Measurements from ENCODE around the gene FAM184B.

Gene FAM184B

DNA sequence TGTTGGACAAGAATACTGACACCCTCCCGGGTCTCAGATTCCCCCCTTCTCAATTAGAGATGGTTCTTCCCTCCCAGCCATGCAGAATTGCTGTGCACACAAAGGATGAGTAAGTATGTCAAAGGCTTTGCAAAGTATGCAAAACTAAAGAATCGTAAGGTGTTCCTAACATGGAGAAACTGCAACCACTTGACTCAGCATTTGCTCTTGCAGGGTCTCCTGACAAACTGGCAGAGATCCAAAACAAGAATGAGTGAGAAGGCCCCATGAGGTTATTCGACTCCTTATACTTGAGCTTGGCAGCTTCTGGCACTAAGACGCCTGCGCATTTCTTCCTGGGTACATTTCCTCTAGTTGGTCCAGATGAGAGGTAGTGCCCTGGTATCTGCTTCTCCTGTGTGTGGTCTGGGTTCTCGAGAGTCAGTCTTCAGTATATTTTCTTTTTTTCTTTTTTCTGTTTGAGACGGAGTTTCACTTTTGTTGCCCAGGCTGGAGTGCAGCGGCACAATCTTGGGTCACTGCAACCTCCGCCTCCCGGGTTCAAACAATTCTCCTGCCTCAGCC, 8.2 kb downstream of the FAM184B start:
- DNase-seq (ENCODE audit: low read depth in 2 of 2) = no peak

DNA sequence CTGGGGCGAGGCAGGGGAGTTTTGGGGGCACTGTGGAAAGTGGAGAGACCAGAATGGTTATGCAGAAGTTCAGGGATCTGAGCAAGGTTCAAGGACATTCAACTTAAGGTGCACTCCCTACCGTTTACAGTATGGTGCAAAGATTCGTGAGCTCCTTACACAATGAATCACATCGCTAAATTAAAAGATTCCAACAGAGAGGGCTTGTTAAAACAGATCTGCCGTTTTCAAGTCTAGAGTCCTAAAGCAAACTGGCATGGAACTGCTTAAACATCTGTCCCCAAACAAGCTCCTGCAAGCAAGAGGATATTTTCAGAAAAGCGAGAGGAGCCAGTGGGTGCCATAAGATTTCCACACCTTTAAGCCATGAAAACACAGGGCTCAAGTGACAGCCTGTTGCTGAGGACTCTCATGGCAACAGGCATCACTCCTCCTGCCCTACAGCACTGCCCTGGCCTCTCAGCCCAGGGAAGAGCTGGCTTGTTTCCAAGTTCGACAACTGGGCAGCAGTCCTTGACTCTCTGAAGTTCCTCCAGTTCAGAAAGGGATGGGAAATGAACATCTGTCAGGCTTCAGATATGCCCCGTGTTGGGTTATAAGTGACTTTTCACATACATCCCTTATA, 10.0 kb downstream of the FAM184B start:
- DNase-seq (ENCODE audit: low read depth in 2 of 2) = no peak

DNA sequence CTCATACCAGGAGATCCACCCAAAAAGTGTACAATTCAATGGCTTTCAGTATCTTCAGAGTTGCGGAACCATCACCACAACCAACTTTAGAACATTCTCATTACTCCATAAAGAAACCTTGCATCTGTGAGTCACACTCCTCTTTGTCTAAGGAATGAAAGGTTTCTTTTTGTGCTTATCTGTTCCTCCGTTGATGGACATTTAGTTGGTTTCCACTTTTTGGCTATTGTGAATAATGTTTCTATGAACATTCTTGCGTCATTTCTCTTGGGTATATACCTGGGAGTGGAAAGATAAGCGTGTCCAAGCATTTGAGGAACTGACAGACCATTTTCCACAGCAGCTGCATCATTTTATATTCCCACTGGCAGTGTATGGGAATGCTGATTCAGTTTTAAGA, 10.6 kb downstream of the FAM184B start:
- DNase-seq (ENCODE audit: low read depth in 2 of 2) = no peak

DNA sequence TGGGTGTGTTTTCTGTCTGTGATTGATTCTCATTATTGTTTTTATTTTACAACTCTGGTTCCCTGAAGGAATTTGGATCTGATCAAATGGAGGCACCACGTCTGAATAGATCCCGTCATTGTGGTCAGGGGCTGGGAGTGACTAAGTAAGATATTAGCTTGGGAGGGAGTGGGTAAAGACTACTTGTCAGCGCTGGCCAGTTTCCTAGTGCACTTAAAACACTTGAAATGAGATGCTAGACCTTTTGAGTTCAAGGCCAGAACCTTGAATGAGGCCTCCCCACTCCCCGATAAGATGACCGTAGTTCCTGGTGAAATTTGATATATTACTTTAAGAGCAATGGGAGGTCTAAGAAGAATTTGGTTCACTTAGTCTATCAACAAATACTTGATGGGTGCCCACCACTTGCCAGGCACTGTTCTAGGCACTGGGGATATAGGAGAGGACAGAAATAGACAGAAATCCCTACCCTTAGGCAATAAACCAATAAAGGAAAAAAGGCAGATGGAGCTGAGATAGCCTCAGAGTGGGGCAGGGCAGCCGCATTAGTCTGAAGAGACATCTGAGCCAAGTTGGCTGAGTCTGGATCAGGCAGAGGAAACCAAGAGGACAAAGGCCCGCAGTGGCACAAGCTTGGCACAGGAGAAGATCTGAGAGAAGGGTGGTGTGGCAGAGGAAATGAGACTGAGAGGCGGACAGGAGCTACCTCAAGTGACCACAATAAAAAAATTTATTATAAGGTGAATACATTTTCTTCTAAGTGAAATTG, 11.8 kb downstream of the FAM184B start:
- no peak for DNase-seq (ENCODE audit: low read depth in 2 of 2)

DNA sequence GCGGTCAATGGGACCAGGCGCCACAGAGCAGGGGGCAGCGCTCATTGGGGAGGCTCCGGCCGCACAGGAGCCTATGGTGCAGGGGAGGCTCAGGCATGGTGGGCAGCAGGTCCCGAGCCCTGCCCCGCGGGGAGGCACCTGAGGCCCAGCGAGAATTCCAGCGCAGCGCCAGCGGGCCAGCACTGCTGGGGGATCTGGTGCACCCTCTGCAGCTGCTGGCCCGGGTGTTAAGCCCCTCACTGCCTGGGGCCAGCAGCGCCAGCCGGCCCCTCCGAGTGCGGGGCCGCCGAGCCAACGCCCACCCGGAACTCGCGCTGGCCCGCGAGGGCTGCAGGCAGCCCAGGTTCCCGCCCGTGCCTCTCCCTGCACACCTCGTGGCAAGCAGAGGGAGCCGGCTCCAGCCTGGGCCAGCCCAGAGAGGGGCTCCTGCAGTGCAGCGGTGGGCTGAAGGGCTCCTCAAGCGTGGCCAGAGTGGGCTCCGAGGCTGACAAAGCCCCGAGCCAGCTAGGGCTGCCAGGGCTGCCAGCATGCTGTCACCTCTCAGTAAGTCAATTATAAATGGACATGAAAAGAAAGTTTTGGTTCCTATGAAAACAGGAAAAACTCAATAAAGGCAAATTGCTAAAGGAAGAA, 14.5 kb downstream of the FAM184B start:
- DNase-seq (ENCODE audit: low read depth in 2 of 2) = no peak

DNA sequence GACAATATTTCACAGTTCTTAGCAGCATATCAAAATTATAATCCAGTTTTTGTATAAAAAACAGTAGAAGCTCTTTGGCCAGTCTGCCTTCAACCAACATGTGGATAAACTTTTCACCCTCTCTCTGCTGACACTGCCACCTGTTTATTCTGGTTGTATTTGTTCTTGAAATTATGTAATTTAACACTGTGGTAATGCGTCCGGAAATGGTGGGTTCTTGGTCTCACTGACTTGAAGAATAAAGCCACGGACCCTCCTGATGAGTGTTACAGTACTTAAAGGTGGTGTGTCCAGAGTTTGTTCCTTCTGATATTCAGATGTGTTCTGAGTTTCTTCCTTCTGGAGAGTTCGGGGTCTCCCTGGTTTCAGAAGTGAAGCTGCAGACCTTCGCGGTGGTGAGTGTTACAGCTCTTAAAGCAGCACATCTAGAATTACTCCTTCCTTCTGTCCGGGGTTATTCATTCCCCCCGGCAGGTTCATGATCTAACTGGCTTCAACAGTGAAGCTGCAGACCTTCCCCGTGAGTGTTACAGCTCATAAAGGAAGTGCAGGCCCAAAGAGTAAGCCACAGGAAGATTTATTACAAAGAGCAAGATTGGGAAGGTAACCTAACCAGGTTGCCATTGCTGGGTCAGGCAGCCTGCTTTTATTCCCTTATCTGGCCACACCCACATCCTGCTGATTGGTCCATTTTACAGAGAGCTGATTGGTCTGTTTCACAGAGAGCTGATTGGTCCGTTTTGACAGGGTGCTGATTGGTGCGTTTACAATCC, 15.7 kb downstream of the FAM184B start:
- no peak for DNase-seq (ENCODE audit: low read depth in 2 of 2)

DNA sequence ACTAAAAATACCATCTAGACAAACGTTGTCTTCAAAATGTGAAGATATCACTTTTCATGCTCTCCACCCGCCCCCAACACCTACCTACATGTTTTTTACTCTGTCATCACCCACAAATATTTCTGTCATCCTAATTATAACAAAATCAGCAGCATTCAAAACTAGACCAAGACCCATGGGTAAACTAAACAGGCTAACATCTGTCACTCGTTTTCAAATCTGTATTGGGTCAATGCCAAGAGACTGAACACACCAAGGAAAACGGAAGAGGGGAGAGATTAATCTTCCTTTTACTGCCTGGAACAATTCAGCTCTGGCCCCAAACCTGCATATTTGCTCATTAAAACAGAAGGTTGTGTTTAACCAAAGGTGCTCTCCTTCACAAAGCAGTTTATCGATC, 17.5 kb downstream of the FAM184B start:
- no peak for DNase-seq (ENCODE audit: low read depth in 2 of 2)

DNA sequence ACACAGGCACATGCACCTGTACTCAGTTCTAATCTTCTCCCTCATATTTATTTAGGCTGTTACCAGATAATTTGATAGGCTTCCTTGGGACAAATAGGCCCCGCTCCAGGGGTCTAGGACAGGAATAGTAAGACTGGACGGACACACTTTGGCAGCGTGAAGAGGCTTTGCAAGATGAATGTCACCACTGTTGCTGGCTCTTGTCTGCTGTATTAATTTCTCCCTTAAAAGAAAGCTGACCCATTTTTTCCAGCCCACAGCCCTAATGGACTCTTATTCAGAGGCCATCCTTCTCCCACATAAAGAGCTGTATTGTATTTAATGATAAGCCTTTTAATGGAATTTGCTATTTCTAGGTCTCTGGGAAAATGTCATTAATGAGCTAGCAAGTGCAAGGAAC, 18.0 kb downstream of the FAM184B start:
- no peak for DNase-seq (ENCODE audit: low read depth in 2 of 2)

DNA sequence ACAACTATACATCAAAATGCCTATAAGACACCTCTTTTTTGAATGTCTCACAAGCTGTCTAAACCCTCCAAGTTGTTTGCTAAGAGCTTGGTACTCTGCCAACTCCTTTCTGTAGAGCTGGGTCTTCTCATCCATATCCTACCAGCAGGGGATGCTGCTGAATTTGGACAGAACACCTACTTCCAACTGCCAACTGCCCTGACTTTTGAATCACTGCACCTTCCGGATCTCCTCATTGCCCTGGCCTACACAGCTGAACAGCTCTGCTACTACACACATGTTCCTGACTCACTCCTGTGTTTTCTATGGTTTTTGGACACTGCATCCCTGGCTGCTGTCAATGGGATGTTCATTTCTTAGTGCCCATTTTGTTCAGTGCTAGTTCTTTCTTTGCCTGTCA, 18.7 kb downstream of the FAM184B start:
- no peak for DNase-seq (ENCODE audit: low read depth in 2 of 2)

DNA sequence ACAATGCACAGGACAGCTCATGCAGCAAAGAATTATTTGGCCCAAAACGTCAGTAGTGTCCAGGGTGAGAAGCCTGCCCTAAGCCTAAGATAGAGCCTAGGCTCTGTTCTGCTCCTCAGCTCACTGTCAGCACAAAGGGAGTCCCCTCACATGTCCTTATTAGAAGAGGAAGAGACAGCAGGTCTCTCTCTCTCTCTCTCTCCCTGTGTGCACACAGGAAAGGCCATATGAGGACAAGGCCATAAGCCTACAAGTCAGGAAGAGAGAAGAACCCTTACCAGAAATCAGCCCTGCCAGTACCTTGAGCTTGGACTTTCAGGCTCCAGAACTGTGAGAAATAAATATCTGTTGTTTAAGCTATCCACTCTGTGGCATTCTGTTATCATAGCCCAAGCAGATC, 20.4 kb downstream of the FAM184B start:
- DNase-seq (ENCODE audit: low read depth in 2 of 2) = no peak

DNA sequence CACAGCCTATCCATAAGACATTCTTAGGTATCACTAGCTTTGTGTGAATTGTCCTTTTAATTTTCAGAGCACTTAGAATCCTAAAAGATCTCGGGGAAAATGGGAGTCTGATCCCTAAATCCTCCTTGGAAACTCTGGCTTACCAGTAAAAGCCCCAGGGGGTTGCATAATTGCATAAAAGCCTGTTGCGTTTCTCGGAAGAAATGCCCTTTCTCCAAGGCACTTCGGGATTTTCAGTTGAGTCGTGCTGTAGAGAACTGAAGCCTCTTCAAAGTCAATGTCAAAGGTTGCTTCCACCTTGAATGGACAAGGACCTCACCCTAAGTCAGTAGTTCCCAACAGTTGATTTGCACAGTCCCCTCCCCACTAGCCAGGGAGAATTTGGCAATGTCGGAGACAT, 20.8 kb downstream of the FAM184B start:
- no peak for DNase-seq (ENCODE audit: low read depth in 2 of 2)

DNA sequence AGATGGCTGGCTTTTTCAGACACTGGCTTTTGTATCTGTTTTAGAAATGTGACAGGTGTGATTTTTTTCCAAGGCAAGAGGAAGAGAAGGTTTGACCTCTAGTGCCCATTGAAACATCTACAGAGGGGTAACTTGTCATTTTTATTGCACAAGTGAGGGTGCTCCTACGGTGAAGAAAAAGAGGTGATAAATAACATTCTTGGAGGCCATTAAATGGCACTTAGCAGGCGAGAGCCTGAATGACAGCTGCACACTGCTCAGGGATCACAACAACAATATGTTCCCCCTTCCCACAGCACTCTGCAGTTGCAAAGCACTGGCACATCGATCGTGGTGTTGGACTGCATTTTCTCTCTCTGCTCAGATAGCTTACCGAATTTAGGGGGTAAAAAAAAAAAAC, 22.9 kb downstream of the FAM184B start:
- DNase-seq (ENCODE audit: low read depth in 2 of 2) = no peak

DNA sequence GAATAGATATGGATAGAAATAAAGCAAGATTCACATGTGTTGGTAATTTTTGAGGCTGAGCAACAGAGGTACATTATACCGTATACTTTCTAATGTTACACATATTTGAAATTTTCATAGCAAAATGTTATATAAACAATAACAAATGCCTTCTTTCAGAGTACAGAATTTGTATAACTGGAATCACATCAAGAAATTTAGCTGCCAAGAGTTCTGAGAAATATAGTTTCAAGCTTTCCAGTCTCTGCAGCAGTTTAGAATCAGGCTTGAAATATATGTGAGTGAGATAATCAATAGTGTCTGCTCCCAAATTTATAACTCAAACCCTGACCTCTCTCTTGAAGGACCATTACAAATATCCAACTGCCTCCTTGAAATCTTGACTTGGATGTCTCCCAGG, 23.8 kb downstream of the FAM184B start:
- DNase-seq (ENCODE audit: low read depth in 2 of 2) = no peak

DNA sequence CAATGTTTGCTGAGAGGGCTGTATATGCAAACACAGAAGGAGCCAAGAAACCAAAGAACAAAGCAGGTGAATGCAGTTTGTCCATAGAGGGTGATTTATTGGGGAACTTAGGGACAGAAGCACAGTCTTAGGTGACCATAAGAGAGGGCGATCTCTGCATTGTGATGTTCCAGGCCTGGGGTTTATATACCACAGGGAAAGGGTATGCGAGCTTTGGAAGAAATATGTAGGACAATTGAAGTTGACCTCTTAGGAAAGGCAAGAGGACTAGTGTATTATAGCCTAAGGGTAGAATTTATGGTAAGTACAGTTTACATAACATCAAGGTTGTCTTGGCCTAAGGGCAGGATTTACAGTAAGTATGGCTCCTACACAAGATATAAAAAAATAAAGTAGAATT, 27.8 kb downstream of the FAM184B start:
- no peak for DNase-seq (ENCODE audit: low read depth in 2 of 2)

DNA sequence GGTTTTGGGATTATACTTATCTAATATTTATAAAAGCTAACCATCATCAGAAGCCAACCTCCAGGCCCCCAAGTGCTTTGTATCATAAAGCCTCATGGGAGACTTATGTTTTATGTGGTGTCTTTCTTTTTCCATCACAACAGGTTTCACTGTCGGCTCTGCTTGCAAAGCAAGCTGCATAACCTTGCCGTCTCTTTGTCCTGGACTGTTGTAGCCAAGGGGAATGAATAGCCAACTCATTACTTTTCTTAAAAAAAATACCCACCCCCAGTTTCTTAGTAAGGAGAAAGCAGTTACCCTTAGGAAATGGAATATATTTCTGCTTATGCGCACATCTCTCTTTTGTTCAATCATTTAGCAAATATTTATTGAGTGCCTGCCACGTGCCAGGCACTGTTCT, 40.7 kb downstream of the FAM184B start:
- DNase-seq (ENCODE audit: low read depth in 2 of 2) = no peak

DNA sequence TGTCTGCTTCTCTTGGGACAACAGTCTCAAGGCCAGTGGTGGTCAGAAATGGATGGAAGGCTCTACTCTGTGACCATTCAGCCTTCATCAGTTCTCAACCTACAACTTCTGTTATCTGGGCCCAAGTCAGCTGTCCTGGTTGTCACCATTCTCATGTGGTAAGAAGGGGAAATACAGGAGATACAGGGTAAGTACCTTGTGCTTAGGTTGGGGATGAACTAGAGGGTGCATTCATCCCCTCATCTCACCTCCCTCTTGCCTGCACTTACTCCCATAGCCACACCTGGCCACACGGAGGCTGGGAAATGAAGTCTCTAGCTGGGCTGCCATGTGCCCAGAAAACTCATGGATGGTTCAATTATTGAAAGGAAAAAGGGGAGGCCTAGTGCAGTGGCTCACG, 44.9 kb downstream of the FAM184B start:
- DNase-seq (ENCODE audit: low read depth in 2 of 2) = no peak

DNA sequence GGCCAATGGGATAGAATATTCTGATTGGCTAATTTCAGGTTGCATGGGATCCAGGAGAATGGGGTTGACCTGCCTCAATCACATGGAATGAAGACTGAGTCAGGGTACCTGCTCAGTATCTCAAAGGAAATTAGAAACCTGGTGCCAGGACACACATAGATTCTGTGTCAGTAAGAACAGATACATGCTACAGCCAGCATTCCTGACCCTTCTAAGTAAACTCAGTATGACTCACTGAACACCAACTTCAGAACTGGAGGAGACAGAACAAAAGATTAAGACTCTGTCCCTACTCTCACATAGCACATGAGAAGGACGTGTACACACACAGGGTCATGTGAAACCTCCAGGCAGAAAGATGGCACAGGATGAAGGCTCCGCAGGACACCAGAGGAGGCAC, 54.5 kb downstream of the FAM184B start:
- no peak for DNase-seq (ENCODE audit: low read depth in 2 of 2)

DNA sequence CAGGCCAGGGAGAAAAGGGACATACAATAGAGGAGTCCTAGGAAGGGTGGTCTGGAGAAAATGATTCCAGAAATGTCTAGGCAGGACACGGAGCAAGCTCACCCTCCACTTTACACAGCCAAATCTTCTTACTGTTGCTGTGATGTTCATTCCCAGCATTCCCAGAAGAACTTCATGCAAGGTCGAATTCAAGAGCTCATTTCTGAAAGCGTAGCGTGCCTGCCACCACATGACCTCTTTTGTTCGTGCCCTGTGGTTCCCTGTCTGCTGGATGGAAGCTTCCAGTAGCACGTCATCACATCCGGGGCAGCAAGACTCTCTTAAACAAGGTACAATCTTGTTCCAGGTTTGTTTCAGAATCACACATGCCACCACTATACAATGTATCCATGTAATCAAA, 57.8 kb downstream of the FAM184B start:
- DNase-seq (ENCODE audit: low read depth in 2 of 2) = no peak

DNA sequence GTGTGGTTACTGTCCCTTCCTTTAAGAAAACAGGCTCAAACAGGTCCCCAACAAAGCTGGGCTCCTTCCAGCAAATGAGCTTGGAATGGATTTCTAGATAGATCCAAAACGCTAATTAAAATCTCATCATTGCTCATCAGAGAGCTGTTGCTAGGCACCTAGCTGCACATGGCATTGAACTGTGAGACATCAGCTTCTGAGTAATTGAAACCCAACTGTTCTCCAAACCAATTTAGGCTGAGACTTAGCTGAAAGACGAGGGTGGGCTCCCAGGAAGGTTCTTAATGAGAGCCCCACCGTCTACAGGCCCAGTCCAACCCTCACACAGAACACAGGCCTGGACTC, 59.1 kb downstream of the FAM184B start:
- DNase-seq (ENCODE audit: low read depth in 2 of 2) = no peak

DNA sequence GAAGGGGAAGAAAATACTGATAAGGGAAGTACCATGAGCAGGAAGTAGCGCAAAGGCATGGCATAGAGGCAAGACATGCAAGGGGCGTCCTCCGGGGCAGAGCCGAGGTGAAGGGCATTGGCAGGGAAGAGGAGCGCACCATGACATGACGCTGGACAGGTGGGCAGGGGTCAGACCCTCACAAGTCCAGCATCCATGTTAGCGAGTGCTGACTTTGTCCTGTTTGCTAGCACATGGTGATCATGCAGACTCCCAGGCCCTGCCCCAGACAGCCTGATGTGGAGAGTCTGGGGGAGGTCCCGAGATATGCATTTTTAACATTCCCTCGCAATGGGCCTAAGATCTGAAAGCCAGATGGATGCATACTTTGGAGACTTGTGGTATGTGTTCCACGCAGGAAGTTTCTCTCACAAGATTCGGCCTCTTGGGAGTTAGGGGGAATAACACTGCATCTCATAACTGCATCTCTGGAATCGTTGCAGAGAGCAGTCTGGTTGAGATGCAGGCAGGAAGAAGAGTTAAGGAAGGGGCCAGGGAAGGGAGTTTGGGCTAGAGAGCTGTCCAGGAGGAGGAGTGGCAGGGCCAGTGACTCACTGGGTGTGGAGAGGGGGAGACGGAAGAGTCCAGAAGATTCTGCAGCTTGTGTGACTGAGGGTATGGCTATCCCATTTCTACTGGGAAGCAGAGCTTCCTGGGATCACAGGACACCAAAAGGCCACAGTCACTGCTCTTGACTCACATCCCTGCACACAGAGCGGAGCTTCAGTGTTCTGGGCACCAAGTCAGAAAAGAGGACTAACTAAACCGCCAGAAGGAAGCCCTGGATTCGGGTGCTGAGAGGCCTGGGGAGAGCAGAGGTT, 59.7 kb downstream of the FAM184B start:
- no peak for DNase-seq (ENCODE audit: low read depth in 2 of 2)

DNA sequence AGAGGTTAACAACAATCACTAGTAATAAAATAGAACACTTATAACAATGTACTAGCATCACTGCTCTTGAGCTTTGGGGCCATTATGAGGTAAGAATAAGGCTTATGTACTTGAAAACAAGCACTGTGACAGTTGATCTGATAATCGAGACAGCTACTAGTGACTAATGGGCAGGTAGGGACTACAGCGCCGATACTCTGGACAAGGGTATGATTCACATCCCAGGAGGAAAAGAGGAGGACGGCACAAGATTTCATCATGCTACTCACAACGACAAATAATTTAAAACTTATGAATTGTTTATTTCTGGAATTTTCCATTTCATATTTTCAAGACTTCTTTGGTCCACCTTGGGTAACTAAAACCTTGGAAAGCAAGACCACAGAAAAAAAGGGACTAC, 62.3 kb downstream of the FAM184B start:
- no peak for DNase-seq (ENCODE audit: low read depth in 2 of 2)
